GM23338 (cell line): Measurements from ENCODE around the gene OR4D1. TPM values are rescaled to one million over a fixed set of nuclear protein-coding genes. Genes with fewer than 3 reads are reported as not detected.

Experiments
- ATAC-seq: fragments of 200-7000 bp; cut with Tn5 transposase; 3 replicates; pipeline ENCODE4 v1.9.1; 2020
- DNase-seq: peaks from one replicate; pipeline ENCODE4 v3.0.0-alpha.2; 2015; ENCODE audit warnings: low spot score
- H2AFZ ChIP-seq: fragments of 200-600 bp; sonication (generic); 2 replicates; pipeline ENCODE4 v1.8.0; 2016; ENCODE audit warnings: antibody characterized with exemption, mild to moderate bottlenecking, moderate library complexity
- H3F3A ChIP-seq: fragments of 200-600 bp; sonication (generic); replicated peaks from 2 replicates; pipeline ENCODE4 v1.8.0; 2017; ENCODE audit warnings: antibody characterized with exemption, mixed run types, low read depth
- H3K27ac ChIP-seq: fragments of 200-600 bp; sonication (generic); 2 replicates; pipeline ENCODE4 v1.6.1; 2016; ENCODE audit warnings: low read depth
- H3K27me3 ChIP-seq: fragments of 200-600 bp; sonication (generic); 2 replicates; pipeline ENCODE4 v1.8.0; 2016; ENCODE audit warnings: mild to moderate bottlenecking, mixed run types, moderate library complexity; ENCODE audit not compliant: insufficient read depth
- H3K36me3 ChIP-seq: fragments of 200-600 bp; sonication (generic); 2 replicates; pipeline ENCODE4 v1.8.0; 2016; ENCODE audit warnings: mild to moderate bottlenecking; ENCODE audit not compliant: insufficient read depth
- H3K4me1 ChIP-seq: fragments of 200-600 bp; sonication (generic); 2 replicates; pipeline ENCODE4 v1.8.0; 2016; ENCODE audit warnings: mild to moderate bottlenecking, moderate library complexity; ENCODE audit not compliant: insufficient read depth
- H3K4me2 ChIP-seq: fragments of 200-600 bp; sonication (generic); 2 replicates; pipeline ENCODE4 v1.7.1; 2017; ENCODE audit warnings: mixed run types
- H3K4me3 ChIP-seq: fragments of 200-600 bp; sonication (generic); 2 replicates; pipeline ENCODE4 v1.6.1; 2016; ENCODE audit warnings: mixed run types
- H3K79me2 ChIP-seq: fragments of 200-600 bp; sonication (generic); replicated peaks from 2 replicates; pipeline ENCODE4 v1.8.0; 2017; ENCODE audit warnings: mild to moderate bottlenecking; ENCODE audit not compliant: insufficient read depth
- H3K9me2 ChIP-seq: fragments of 200-600 bp; sonication (generic); 2 replicates; pipeline ENCODE4 v1.8.0; 2017; ENCODE audit not compliant: insufficient read depth
- H4K20me1 ChIP-seq: fragments of 200-600 bp; sonication (generic); replicated peaks from 2 replicates; pipeline ENCODE4 v1.8.0; 2017; ENCODE audit warnings: mild to moderate bottlenecking; ENCODE audit not compliant: insufficient read depth
- H3K27ac Mint-ChIP-seq: 2 replicates; pipeline ENCODE4 v1.8.0; 2020; ENCODE audit warnings: inconsistent platforms, mild to moderate bottlenecking, moderate library complexity, mixed read lengths
- H3K27me3 Mint-ChIP-seq: 3 replicates; pipeline ENCODE4 v1.8.0; 2022; ENCODE audit warnings: low read depth, mild to moderate bottlenecking, moderate library complexity, mixed read lengths, inconsistent platforms; ENCODE audit not compliant: insufficient read depth, poor library complexity
- H3K36me3 Mint-ChIP-seq: 3 replicates; pipeline ENCODE4 v1.8.0; 2021; ENCODE audit warnings: low read depth, mild to moderate bottlenecking, inconsistent platforms, moderate library complexity, mixed read lengths
- H3K4me1 Mint-ChIP-seq: 3 replicates; pipeline ENCODE4 v1.8.0; 2020; ENCODE audit warnings: mild to moderate bottlenecking, inconsistent platforms, mixed read lengths
- H3K4me3 Mint-ChIP-seq: 3 replicates; pipeline ENCODE4 v1.8.0; 2021; ENCODE audit warnings: moderate library complexity, mild to moderate bottlenecking, inconsistent platforms, mixed read lengths
- H3K9me3 Mint-ChIP-seq: 3 replicates; pipeline ENCODE4 v1.8.0; 2020; ENCODE audit warnings: moderate library complexity, mild to moderate bottlenecking, inconsistent platforms, mixed read lengths
- CREB1 ChIP-seq: fragments of 250-450 bp; sonication (Bioruptor Pico); IDR thresholded peaks from 2 replicates; pipeline ENCODE4 v1.5.0; 2020; ENCODE audit warnings: low read depth, mild to moderate bottlenecking, moderate library complexity
- ETS1 ChIP-seq: IDR thresholded peaks from 2 replicates; pipeline ENCODE4 v1.6.1; 2016; ENCODE audit warnings: antibody characterized with exemption
- EZH2 ChIP-seq: fragments of 200-600 bp; sonication (generic); IDR thresholded peaks from one replicate; pipeline ENCODE4 v1.8.0; 2017; ENCODE audit warnings: antibody characterized with exemption, mild to moderate bottlenecking, low read depth; ENCODE audit not compliant: unreplicated experiment
- EZH2phosphoT487 ChIP-seq: fragments of 200-600 bp; sonication (generic); IDR thresholded peaks from one replicate; pipeline ENCODE4 v1.8.1; 2018; ENCODE audit warnings: antibody characterized with exemption; ENCODE audit not compliant: unreplicated experiment
- JUNB ChIP-seq: IDR thresholded peaks from one replicate; pipeline ENCODE4 v1.6.1; 2016; ENCODE audit warnings: antibody characterized with exemption; ENCODE audit not compliant: unreplicated experiment
- NANOG ChIP-seq: IDR thresholded peaks from 2 replicates; pipeline ENCODE4 v1.6.1; 2016; ENCODE audit warnings: antibody characterized with exemption, borderline replicate concordance
- POLR2AphosphoS5 ChIP-seq: IDR thresholded peaks from 2 replicates; pipeline ENCODE4 v1.6.1; 2016; ENCODE audit warnings: antibody characterized with exemption, low read depth
- REST ChIP-seq: IDR thresholded peaks from one replicate; pipeline ENCODE4 v1.6.1; 2018; ENCODE audit warnings: antibody characterized with exemption; ENCODE audit not compliant: unreplicated experiment
- STAT1 ChIP-seq: IDR thresholded peaks from one replicate; pipeline ENCODE4 v1.6.1; 2016; ENCODE audit warnings: antibody characterized with exemption; ENCODE audit not compliant: unreplicated experiment
- ZNF114 ChIP-seq: fragments of 250-450 bp; sonication (Bioruptor Pico); IDR thresholded peaks from 2 replicates; pipeline ENCODE4 v1.5.0; 2020; ENCODE audit warnings: mild to moderate bottlenecking, moderate library complexity
- ZNF331 ChIP-seq: fragments of 250-450 bp; sonication (Bioruptor Pico); IDR thresholded peaks from 2 replicates; pipeline ENCODE4 v1.5.0; 2020; ENCODE audit warnings: low read depth, mild to moderate bottlenecking, moderate library complexity
- polyA plus RNA-seq: library from polyadenylated mRNA; unstranded; fragments of >200 nt; fragmentation: Nextera tagmentation; extraction: Ambion mirVana; gene quantifications from 2 replicates; pipeline ENCODE4 v1.2.1, GENCODE V29; 2016
- total RNA-seq: library from RNA; depleted of rRNA; stranded (reverse); fragments of >200 nt; shearing (Covaris generic); gene quantifications from 2 replicates; pipeline ENCODE4 v1.2.3, GENCODE V29; 2014
- TF ChIP-seq, protein P1 (sequence below): fragments of 250-450 bp; sonication (Bioruptor Pico); IDR thresholded peaks from 2 replicates; pipeline ENCODE4 v1.5.0; 2020; ENCODE audit warnings: mild to moderate bottlenecking, moderate library complexity
- TF ChIP-seq, protein P2 (sequence below), 2 experiments: fragments of 200-600 bp in 1 of 2; sonication (generic) in 1 of 2; conservative IDR thresholded peaks; 2 replicates each; pipeline versions ENCODE4 v1.5.1 to v1.6.1; 2016 to 2017; ENCODE audit warnings: antibody characterized with exemption in 2 of 2, low read depth in 2 of 2, mild to moderate bottlenecking in 2 of 2, moderate library complexity in 1 of 2

The OR4D1 gene
- total and polyA plus RNA-seq, 2 experiments from 2014 or later, result 0.10 to 0.50 TPM

DNA sequence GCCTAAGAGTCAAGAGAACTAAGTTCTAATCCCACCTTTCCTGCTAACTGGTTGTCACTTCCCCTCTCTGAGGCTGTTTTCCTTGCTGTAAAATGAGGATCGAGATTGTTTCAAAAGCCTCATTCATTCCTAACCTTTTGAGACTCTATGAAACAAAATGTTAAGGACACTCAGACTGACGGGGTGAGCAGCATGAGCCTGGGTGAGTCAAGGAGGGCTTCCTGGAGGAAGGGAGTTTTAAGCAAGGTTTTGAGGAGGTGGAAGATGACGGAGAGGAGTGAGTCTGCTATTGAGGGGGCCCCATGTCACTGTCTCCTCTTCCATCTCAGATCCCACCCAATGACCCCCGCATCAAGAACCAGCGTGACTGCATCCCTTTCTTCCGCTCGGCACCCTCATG lies 48.4 kb downstream of the OR4D1 start:
- TF ChIP-seq POLR2AphosphoS5, result no peak
- no peak for TF ChIP-seq NANOG
- TF ChIP-seq STAT1, result no peak
- TF ChIP-seq, protein P1, sequence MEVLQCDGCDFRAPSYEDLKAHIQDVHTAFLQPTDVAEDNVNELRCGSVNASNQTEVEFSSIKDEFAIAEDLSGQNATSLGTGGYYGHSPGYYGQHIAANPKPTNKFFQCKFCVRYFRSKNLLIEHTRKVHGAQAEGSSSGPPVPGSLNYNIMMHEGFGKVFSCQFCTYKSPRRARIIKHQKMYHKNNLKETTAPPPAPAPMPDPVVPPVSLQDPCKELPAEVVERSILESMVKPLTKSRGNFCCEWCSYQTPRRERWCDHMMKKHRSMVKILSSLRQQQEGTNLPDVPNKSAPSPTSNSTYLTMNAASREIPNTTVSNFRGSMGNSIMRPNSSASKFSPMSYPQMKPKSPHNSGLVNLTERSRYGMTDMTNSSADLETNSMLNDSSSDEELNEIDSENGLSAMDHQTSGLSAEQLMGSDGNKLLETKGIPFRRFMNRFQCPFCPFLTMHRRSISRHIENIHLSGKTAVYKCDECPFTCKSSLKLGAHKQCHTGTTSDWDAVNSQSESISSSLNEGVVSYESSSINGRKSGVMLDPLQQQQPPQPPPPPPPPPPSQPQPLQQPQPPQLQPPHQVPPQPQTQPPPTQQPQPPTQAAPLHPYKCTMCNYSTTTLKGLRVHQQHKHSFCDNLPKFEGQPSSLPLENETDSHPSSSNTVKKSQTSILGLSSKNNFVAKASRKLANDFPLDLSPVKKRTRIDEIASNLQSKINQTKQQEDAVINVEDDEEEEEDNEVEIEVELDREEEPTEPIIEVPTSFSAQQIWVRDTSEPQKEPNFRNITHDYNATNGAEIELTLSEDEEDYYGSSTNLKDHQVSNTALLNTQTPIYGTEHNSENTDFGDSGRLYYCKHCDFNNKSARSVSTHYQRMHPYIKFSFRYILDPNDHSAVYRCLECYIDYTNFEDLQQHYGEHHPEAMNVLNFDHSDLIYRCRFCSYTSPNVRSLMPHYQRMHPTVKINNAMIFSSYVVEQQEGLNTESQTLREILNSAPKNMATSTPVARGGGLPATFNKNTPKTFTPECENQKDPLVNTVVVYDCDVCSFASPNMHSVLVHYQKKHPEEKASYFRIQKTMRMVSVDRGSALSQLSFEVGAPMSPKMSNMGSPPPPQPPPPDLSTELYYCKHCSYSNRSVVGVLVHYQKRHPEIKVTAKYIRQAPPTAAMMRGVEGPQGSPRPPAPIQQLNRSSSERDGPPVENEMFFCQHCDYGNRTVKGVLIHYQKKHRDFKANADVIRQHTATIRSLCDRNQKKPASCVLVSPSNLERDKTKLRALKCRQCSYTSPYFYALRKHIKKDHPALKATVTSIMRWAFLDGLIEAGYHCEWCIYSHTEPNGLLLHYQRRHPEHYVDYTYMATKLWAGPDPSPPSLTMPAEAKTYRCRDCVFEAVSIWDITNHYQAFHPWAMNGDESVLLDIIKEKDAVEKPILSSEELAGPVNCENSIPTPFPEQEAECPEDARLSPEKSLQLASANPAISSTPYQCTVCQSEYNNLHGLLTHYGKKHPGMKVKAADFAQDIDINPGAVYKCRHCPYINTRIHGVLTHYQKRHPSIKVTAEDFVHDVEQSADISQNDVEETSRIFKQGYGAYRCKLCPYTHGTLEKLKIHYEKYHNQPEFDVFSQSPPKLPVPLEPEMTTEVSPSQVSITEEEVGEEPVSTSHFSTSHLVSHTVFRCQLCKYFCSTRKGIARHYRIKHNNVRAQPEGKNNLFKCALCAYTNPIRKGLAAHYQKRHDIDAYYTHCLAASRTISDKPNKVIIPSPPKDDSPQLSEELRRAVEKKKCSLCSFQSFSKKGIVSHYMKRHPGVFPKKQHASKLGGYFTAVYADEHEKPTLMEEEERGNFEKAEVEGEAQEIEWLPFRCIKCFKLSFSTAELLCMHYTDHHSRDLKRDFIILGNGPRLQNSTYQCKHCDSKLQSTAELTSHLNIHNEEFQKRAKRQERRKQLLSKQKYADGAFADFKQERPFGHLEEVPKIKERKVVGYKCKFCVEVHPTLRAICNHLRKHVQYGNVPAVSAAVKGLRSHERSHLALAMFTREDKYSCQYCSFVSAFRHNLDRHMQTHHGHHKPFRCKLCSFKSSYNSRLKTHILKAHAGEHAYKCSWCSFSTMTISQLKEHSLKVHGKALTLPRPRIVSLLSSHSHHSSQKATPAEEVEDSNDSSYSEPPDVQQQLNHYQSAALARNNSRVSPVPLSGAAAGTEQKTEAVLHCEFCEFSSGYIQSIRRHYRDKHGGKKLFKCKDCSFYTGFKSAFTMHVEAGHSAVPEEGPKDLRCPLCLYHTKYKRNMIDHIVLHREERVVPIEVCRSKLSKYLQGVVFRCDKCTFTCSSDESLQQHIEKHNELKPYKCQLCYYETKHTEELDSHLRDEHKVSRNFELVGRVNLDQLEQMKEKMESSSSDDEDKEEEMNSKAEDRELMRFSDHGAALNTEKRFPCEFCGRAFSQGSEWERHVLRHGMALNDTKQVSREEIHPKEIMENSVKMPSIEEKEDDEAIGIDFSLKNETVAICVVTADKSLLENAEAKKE (CRISPR knock-in tag), result no peak
- TF ChIP-seq CREB1 (CRISPR knock-in tag), result no peak
- TF ChIP-seq ZNF331 (CRISPR knock-in tag), result no peak
- no peak for TF ChIP-seq ETS1
- TF ChIP-seq, protein P2, sequence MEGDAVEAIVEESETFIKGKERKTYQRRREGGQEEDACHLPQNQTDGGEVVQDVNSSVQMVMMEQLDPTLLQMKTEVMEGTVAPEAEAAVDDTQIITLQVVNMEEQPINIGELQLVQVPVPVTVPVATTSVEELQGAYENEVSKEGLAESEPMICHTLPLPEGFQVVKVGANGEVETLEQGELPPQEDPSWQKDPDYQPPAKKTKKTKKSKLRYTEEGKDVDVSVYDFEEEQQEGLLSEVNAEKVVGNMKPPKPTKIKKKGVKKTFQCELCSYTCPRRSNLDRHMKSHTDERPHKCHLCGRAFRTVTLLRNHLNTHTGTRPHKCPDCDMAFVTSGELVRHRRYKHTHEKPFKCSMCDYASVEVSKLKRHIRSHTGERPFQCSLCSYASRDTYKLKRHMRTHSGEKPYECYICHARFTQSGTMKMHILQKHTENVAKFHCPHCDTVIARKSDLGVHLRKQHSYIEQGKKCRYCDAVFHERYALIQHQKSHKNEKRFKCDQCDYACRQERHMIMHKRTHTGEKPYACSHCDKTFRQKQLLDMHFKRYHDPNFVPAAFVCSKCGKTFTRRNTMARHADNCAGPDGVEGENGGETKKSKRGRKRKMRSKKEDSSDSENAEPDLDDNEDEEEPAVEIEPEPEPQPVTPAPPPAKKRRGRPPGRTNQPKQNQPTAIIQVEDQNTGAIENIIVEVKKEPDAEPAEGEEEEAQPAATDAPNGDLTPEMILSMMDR (conservative IDR thresholded peaks at IDR 0.05; ENCODE audit: low read depth in 2 of 2), result no peak
- TF ChIP-seq EZH2, result no peak
- no peak for TF ChIP-seq EZH2phosphoT487
- TF ChIP-seq REST, result no peak
- no peak for TF ChIP-seq JUNB
- TF ChIP-seq ZNF114, result no peak
- Histone ChIP-seq H3K4me1 (no peaks in the 10 kb centered on the region), H3K9me2 (no peaks in the 10 kb centered on the region), H3K36me3 (no peaks in the 10 kb centered on the region), H3K27ac (no peak overlapping the region), H3F3A (no peaks in the 10 kb centered on the region), H3K4me3 (no peak overlapping the region), H3K27me3 (0 out of 2 replicates have a peak, but pooled peaks cover 3% of the 10 kb centered on the region), H4K20me1 (no peaks in the 10 kb centered on the region), H2AFZ (no peak overlapping the region), H3K79me2 (no peaks in the 10 kb centered on the region), H3K4me2 (no peak overlapping the region)
- DNase-seq, result no peak
- H3K27me3 Mint-ChIP-seq, result peaks cover 19% of the 10 kb centered on the region
- H3K4me3 Mint-ChIP-seq, result no peak overlapping the region
- H3K27ac Mint-ChIP-seq, result no peak overlapping the region
- no peaks in the 10 kb centered on the region; the same call in 2 of the 3 replicates for H3K4me1 Mint-ChIP-seq
- ATAC-seq, result no peak
- no peaks in the 10 kb centered on the region for H3K36me3 Mint-ChIP-seq
- no peaks in the 10 kb centered on the region for H3K9me3 Mint-ChIP-seq
